MM.1S (cell line): ENCODE data around the gene PDK1.

ENCODE experiments used
- EZH2phosphoT487 ChIP-seq: fragments of 300-600 bp; sonication (generic); IDR thresholded peaks from 2 replicates; pipeline ENCODE4 v1.6.1; 2018; ENCODE audit warnings: antibody characterized with exemption, low read length
- TF ChIP-seq, protein P1 (sequence below): fragments of 300-600 bp; sonication (generic); IDR thresholded peaks from 2 replicates; pipeline ENCODE4 v1.5.1; 2016; ENCODE audit warnings: antibody characterized with exemption, low read length, mixed read lengths

DNA sequence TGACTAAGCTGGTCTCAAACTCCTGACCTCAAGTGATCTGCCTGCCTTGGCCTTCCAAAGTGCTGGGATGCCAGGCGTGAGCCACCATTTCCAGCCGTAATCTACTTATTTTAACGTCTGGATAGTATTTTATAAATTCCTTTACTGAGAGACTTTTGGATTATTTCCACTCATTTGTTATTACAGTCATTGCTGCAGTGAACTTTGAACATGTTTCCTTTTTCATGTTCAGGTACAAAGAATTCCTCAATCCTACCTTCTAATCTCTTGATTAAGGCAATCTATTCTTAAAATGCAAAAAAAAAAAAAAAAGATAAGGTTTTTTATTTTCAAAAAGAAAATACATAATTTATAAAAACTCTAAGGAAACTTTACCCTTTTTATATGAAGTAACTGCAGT lies 78.6 kb downstream of the PDK1 start:
- TF ChIP-seq, protein P1, sequence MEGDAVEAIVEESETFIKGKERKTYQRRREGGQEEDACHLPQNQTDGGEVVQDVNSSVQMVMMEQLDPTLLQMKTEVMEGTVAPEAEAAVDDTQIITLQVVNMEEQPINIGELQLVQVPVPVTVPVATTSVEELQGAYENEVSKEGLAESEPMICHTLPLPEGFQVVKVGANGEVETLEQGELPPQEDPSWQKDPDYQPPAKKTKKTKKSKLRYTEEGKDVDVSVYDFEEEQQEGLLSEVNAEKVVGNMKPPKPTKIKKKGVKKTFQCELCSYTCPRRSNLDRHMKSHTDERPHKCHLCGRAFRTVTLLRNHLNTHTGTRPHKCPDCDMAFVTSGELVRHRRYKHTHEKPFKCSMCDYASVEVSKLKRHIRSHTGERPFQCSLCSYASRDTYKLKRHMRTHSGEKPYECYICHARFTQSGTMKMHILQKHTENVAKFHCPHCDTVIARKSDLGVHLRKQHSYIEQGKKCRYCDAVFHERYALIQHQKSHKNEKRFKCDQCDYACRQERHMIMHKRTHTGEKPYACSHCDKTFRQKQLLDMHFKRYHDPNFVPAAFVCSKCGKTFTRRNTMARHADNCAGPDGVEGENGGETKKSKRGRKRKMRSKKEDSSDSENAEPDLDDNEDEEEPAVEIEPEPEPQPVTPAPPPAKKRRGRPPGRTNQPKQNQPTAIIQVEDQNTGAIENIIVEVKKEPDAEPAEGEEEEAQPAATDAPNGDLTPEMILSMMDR = no peak
- no peak for TF ChIP-seq EZH2phosphoT487
